HepG2 (cell line): ENCODE data around the gene RASGRF1. TPM values are rescaled to one million over a fixed set of nuclear protein-coding genes. Genes with fewer than 3 reads are reported as not detected.

Experiments
- ARHGAP35 ChIP-seq: sonication (generic); formaldehyde crosslinking; IDR thresholded peaks from 2 replicates; pipeline ENCODE4 v1.9.0; 2022; ENCODE audit warnings: mild to moderate bottlenecking, inconsistent platforms, moderate library complexity, missing genetic modification reagents, borderline replicate concordance
- ARNT ChIP-seq: fragments of 450-650 bp; IDR thresholded peaks from 2 replicates; pipeline ENCODE4 v1.6.1; 2017
- ARNT2 ChIP-seq: sonication (generic); formaldehyde crosslinking; IDR thresholded peaks from 2 replicates; pipeline ENCODE4 v1.8.0; 2022; ENCODE audit warnings: mild to moderate bottlenecking, low read depth, missing genetic modification reagents, moderate library complexity
- BORCS8-MEF2B ChIP-seq: sonication (generic); formaldehyde crosslinking; IDR thresholded peaks from 2 replicates; pipeline ENCODE4 v1.8.0; 2022; ENCODE audit warnings: mild to moderate bottlenecking, missing genetic modification reagents
- MEF2D ChIP-seq: sonication (generic); formaldehyde crosslinking; IDR thresholded peaks from 2 replicates; pipeline ENCODE4 v1.5.1; 2020; ENCODE audit warnings: mild to moderate bottlenecking, missing genetic modification reagents
- REL ChIP-seq: sonication (generic); formaldehyde crosslinking; conservative IDR thresholded peaks from 2 replicates; pipeline ENCODE4 v1.8.0; 2022; ENCODE audit warnings: mild to moderate bottlenecking, missing genetic modification reagents, moderate library complexity
- SMAD1 ChIP-seq: sonication (generic); formaldehyde crosslinking; IDR thresholded peaks from 2 replicates; pipeline ENCODE4 v1.4.0; 2020; ENCODE audit warnings: missing genetic modification reagents, low read depth, mild to moderate bottlenecking, borderline replicate concordance
- YEATS4 ChIP-seq: sonication (generic); formaldehyde crosslinking; IDR thresholded peaks from 2 replicates; pipeline ENCODE4 v1.4.0; 2020; ENCODE audit warnings: missing genetic modification reagents, borderline replicate concordance
- ZNF235 ChIP-seq: sonication (generic); formaldehyde crosslinking; IDR thresholded peaks from 2 replicates; pipeline ENCODE4 v1.8.1; 2023; ENCODE audit warnings: mild to moderate bottlenecking, missing genetic modification reagents, borderline replicate concordance
- ZNF530 ChIP-seq: sonication (generic); formaldehyde crosslinking; IDR thresholded peaks from 2 replicates; pipeline ENCODE4 v1.5.0; 2020; ENCODE audit warnings: low read depth, mild to moderate bottlenecking, missing genetic modification reagents
- ZNF556 ChIP-seq: sonication (generic); formaldehyde crosslinking; IDR thresholded peaks from 2 replicates; pipeline ENCODE4 v1.4.0; 2020; ENCODE audit warnings: mild to moderate bottlenecking, missing genetic modification reagents, borderline replicate concordance
- ZNF563 ChIP-seq: sonication (generic); formaldehyde crosslinking; IDR thresholded peaks from 2 replicates; pipeline ENCODE4 v1.8.0; 2022; ENCODE audit warnings: mild to moderate bottlenecking, moderate library complexity, missing genetic modification reagents
- ZNF567 ChIP-seq: sonication (generic); formaldehyde crosslinking; IDR thresholded peaks from 2 replicates; pipeline ENCODE4 v1.8.1; 2023; ENCODE audit warnings: mild to moderate bottlenecking, missing genetic modification reagents, borderline replicate concordance
- ZNF749 ChIP-seq: sonication (generic); formaldehyde crosslinking; IDR thresholded peaks from 2 replicates; pipeline ENCODE4 v1.8.0; 2022; ENCODE audit warnings: mild to moderate bottlenecking, missing genetic modification reagents, moderate library complexity, borderline replicate concordance
- polyA plus RNA-seq, 8 experiments: library from polyadenylated mRNA; depleted of rRNA in 3 of 8; stranded (reverse) in 7 of 8; unstranded in 1 of 8; fragments of >200 nt; fragmentation: Illumina TruSeq in 4 of 8; extraction: Trizol in 4 of 8; gene quantifications; 2 replicates each; pipeline versions ENCODE4 v1.2.1 to v1.2.3, GENCODE V29; 2011 to 2016; ENCODE audit warnings: low read depth in 4 of 8, missing spikeins in 1 of 8, mixed read lengths in 1 of 8; ENCODE audit not compliant: insufficient read depth in 1 of 8
- total RNA-seq, 5 experiments: library from RNA; depleted of rRNA; stranded (reverse); fragments of >200 nt; fragmentation: Illumina TruSeq; extraction: Trizol; gene quantifications; 2 replicates each; pipeline ENCODE4 v1.2.3, GENCODE V29; 2016; ENCODE audit warnings: low read depth in 1 of 5
- TF ChIP-seq, protein P1 (sequence below): IDR thresholded peaks from 2 replicates; pipeline ENCODE4 v1.6.1; 2012; ENCODE audit warnings: low read length, improper control_type of control experiment
- TF ChIP-seq, protein P2 (sequence below): sonication (generic); formaldehyde crosslinking; IDR thresholded peaks from 2 replicates; pipeline ENCODE4 v1.9.0; 2021; ENCODE audit warnings: missing genetic modification reagents, borderline replicate concordance
- TF ChIP-seq, protein P3 (sequence below): sonication (generic); formaldehyde crosslinking; IDR thresholded peaks from 2 replicates; pipeline ENCODE4 v1.5.1; 2020; ENCODE audit warnings: missing genetic modification reagents, mild to moderate bottlenecking, borderline replicate concordance
- TF ChIP-seq, protein P4 (sequence below): sonication (generic); formaldehyde crosslinking; IDR thresholded peaks from 2 replicates; pipeline ENCODE4 v1.9.0; 2021; ENCODE audit warnings: missing genetic modification reagents, borderline replicate concordance
- TF ChIP-seq, protein P5 (sequence below): sonication (generic); formaldehyde crosslinking; IDR thresholded peaks from 2 replicates; pipeline ENCODE4 v1.4.0; 2020; ENCODE audit warnings: missing genetic modification reagents

RASGRF1 gene
- total and polyA plus RNA-seq, 2 of the 13 experiments (the other 11 are each of a cell fraction or from before 2014, with no cell fraction given), result 0.55 to 3.0 TPM

DNA sequence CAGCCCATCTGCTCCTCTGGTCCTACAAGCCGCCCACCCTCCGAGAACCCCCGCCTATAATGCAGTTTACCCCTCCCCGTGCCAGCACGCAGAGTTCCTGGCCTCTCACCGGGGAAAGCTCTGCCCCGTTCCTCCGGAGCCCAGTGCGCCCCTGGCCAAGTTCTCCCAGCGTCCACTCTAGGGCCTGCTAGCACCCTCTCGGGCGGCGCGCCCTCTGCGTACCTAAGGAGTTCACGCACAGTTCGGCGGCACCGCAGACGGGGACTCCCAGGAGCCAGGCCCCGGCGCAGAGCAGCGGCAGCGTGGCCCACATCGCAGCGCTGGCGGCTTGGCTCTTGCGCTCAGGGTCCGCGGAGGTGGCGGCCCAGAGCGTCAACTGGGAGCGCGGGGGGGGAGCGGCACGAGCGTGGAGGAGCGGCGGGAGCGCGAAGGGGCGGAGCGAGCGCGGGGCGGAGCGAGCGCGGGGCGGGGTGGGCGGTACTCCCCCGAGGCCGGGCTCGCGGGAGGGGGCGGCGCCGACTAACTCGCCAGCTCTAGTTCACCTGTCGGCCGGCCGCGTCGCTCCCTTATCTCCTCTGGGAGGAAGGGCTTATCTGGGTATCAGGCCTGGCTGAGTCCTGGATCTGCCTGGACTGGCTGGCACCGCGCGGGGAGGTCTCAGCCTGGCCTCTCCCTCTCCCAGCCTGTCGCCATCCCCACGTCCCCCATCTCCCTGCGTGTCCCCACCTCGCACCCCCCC, 145.7 kb downstream of the RASGRF1 start, which contains the start of gene CTSH (continued):
- peak; percentile 82; the same call in 1 of the 2 replicates for TF ChIP-seq ARNT2
- TF ChIP-seq MEF2D (CRISPR knock-in tag), result peak; percentile 61
- TF ChIP-seq, protein P1, sequence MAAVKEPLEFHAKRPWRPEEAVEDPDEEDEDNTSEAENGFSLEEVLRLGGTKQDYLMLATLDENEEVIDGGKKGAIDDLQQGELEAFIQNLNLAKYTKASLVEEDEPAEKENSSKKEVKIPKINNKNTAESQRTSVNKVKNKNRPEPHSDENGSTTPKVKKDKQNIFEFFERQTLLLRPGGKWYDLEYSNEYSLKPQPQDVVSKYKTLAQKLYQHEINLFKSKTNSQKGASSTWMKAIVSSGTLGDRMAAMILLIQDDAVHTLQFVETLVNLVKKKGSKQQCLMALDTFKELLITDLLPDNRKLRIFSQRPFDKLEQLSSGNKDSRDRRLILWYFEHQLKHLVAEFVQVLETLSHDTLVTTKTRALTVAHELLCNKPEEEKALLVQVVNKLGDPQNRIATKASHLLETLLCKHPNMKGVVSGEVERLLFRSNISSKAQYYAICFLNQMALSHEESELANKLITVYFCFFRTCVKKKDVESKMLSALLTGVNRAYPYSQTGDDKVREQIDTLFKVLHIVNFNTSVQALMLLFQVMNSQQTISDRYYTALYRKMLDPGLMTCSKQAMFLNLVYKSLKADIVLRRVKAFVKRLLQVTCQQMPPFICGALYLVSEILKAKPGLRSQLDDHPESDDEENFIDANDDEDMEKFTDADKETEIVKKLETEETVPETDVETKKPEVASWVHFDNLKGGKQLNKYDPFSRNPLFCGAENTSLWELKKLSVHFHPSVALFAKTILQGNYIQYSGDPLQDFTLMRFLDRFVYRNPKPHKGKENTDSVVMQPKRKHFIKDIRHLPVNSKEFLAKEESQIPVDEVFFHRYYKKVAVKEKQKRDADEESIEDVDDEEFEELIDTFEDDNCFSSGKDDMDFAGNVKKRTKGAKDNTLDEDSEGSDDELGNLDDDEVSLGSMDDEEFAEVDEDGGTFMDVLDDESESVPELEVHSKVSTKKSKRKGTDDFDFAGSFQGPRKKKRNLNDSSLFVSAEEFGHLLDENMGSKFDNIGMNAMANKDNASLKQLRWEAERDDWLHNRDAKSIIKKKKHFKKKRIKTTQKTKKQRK, result no peak
- TF ChIP-seq REL (CRISPR knock-in tag), result peak; percentile 81; the same call in 1 of the 2 replicates
- peak; percentile 53; the same call in 1 of the 2 replicates for TF ChIP-seq YEATS4
- no peak for TF ChIP-seq ZNF567 (CRISPR knock-in tag)
- TF ChIP-seq ZNF530 (CRISPR knock-in tag), result no peak
- TF ChIP-seq ARHGAP35 (CRISPR knock-in tag), result peak; percentile 87
- peak; percentile 96 for TF ChIP-seq ZNF563 (CRISPR knock-in tag)
- TF ChIP-seq, protein P2, sequence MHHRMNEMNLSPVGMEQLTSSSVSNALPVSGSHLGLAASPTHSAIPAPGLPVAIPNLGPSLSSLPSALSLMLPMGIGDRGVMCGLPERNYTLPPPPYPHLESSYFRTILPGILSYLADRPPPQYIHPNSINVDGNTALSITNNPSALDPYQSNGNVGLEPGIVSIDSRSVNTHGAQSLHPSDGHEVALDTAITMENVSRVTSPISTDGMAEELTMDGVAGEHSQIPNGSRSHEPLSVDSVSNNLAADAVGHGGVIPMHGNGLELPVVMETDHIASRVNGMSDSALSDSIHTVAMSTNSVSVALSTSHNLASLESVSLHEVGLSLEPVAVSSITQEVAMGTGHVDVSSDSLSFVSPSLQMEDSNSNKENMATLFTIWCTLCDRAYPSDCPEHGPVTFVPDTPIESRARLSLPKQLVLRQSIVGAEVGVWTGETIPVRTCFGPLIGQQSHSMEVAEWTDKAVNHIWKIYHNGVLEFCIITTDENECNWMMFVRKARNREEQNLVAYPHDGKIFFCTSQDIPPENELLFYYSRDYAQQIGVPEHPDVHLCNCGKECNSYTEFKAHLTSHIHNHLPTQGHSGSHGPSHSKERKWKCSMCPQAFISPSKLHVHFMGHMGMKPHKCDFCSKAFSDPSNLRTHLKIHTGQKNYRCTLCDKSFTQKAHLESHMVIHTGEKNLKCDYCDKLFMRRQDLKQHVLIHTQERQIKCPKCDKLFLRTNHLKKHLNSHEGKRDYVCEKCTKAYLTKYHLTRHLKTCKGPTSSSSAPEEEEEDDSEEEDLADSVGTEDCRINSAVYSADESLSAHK (CRISPR knock-in tag), result no peak
- TF ChIP-seq ZNF235 (CRISPR knock-in tag), result peak; percentile 75; the same call in 1 of the 2 replicates
- peak; percentile 92 for TF ChIP-seq ZNF749
- TF ChIP-seq, protein P3, sequence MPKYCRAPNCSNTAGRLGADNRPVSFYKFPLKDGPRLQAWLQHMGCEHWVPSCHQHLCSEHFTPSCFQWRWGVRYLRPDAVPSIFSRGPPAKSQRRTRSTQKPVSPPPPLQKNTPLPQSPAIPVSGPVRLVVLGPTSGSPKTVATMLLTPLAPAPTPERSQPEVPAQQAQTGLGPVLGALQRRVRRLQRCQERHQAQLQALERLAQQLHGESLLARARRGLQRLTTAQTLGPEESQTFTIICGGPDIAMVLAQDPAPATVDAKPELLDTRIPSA, result 0 out of 2 replicates have a peak, but pooled peaks have one; percentile 22
- TF ChIP-seq ZNF556 (CRISPR knock-in tag), result peak; percentile 79; the same call in 1 of the 2 replicates
- no peak for TF ChIP-seq SMAD1
- TF ChIP-seq, protein P4, sequence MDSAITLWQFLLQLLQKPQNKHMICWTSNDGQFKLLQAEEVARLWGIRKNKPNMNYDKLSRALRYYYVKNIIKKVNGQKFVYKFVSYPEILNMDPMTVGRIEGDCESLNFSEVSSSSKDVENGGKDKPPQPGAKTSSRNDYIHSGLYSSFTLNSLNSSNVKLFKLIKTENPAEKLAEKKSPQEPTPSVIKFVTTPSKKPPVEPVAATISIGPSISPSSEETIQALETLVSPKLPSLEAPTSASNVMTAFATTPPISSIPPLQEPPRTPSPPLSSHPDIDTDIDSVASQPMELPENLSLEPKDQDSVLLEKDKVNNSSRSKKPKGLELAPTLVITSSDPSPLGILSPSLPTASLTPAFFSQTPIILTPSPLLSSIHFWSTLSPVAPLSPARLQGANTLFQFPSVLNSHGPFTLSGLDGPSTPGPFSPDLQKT (CRISPR knock-in tag), result no peak
- TF ChIP-seq ARNT, result no peak
- peak; percentile 97 for TF ChIP-seq BORCS8-MEF2B (CRISPR knock-in tag)
- TF ChIP-seq, protein P5, sequence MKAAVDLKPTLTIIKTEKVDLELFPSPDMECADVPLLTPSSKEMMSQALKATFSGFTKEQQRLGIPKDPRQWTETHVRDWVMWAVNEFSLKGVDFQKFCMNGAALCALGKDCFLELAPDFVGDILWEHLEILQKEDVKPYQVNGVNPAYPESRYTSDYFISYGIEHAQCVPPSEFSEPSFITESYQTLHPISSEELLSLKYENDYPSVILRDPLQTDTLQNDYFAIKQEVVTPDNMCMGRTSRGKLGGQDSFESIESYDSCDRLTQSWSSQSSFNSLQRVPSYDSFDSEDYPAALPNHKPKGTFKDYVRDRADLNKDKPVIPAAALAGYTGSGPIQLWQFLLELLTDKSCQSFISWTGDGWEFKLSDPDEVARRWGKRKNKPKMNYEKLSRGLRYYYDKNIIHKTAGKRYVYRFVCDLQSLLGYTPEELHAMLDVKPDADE (CRISPR knock-in tag), result 0 out of 2 replicates have a peak, but pooled peaks have one; percentile 55
